ENCODE data around the gene C1orf115. TPM values are rescaled to one million over a fixed set of nuclear protein-coding genes. Genes with fewer than 3 reads are reported as not detected.
A peak's percentile ranks its signal among the peaks of the same experiment; 100 is the strongest.
"Not testable (repeated sequence)": the region's sequence is repeated elsewhere in the genome, so short reads cannot be mapped to it uniquely, and the experiment has no call there.

The C1orf115 gene
- total RNA-seq (2014; rRNA removed; shearing (Covaris generic)), result 3.8 and 5.7 TPM in 2 replicates
- 1.2 and 3.2 TPM in 2 replicates for polyA plus RNA-seq (2014; cell fraction: nucleus; rRNA removed)

GRCh38 chr1:220690140-220691052 lies at the start of gene C1orf115:
Gene C1orf115, plus strand, starts transcription at chr1:220690363. Its CDS starts 40 bp downstream, at chr1:220690403.
- peak; percentile 72 for DNase-seq (ENCODE audit: extremely low read depth, low read depth)

- no peak for DNase-seq (ENCODE audit: extremely low read depth, low read depth)
Observed at GRCh38 chr1:220642285-220642684, 47.9 kb upstream of the C1orf115 start.

- DNase-seq (ENCODE audit: extremely low read depth, low read depth), result no peak
Observed at GRCh38 chr1:220652995-220653394, 37.2 kb upstream of the C1orf115 start.

GRCh38 chr1:220655509-220655908 lies 34.7 kb upstream of the C1orf115 start:
- no peak for DNase-seq (ENCODE audit: extremely low read depth, low read depth)

GRCh38 chr1:220655961-220656740 lies 34.0 kb upstream of the C1orf115 start:
- no peak for DNase-seq (ENCODE audit: extremely low read depth, low read depth)

GRCh38 chr1:220666349-220666748 lies 23.8 kb upstream of the C1orf115 start:
- no peak for DNase-seq (ENCODE audit: extremely low read depth, low read depth)

- no peak for DNase-seq (ENCODE audit: extremely low read depth, low read depth)
Observed at GRCh38 chr1:220669005-220669404, 21.2 kb upstream of the C1orf115 start.

GRCh38 chr1:220670365-220670764 lies 19.8 kb upstream of the C1orf115 start:
- DNase-seq (ENCODE audit: extremely low read depth, low read depth), result no peak

- DNase-seq (ENCODE audit: extremely low read depth, low read depth), result no peak
Observed at GRCh38 chr1:220673921-220674320, 16.2 kb upstream of the C1orf115 start.

GRCh38 chr1:220677251-220677650 lies 12.9 kb upstream of the C1orf115 start:
- DNase-seq (ENCODE audit: extremely low read depth, low read depth), result no peak

- peak; percentile 53 for DNase-seq (ENCODE audit: extremely low read depth, low read depth)
Observed at GRCh38 chr1:220680085-220680687, 10.0 kb upstream of the C1orf115 start.

GRCh38 chr1:220681220-220681880 lies 8.8 kb upstream of the C1orf115 start:
- DNase-seq (ENCODE audit: extremely low read depth, low read depth), result no peak

GRCh38 chr1:220682901-220683576 lies 7.1 kb upstream of the C1orf115 start:
- no peak for DNase-seq (ENCODE audit: extremely low read depth, low read depth)

- not testable (repeated sequence) for DNase-seq (ENCODE audit: extremely low read depth, low read depth)
Observed at GRCh38 chr1:220683716-220684115, 6.4 kb upstream of the C1orf115 start.

- no peak for DNase-seq (ENCODE audit: extremely low read depth, low read depth)
Observed at GRCh38 chr1:220684890-220685289, 5.3 kb upstream of the C1orf115 start.

- no peak for DNase-seq (ENCODE audit: extremely low read depth, low read depth)
Observed at GRCh38 chr1:220685879-220686278, 4.3 kb upstream of the C1orf115 start.

GRCh38 chr1:220687809-220688208 lies 2.4 kb upstream of the C1orf115 start:
- no peak for DNase-seq (ENCODE audit: extremely low read depth, low read depth)

GRCh38 chr1:220689666-220690065 lies 497 bp upstream of the C1orf115 start:
- DNase-seq (ENCODE audit: extremely low read depth, low read depth), result no peak

GRCh38 chr1:220691053-220691684 lies 1.0 kb downstream of the C1orf115 start:
- DNase-seq (ENCODE audit: extremely low read depth, low read depth), result no peak

Data from NCI-H460 (cell line).